Activated CD8-positive, alpha-beta memory T cell treated with anti-CD3 and anti-CD28 coated beads for 24 hours (primary cell): ENCODE results near the gene REG1B.
"Not testable (repeated sequence)": the region's sequence is repeated elsewhere in the genome, so short reads cannot be mapped to it uniquely, and the experiment has no call there.

Experiments used
- DNase-seq: peaks from one replicate; pipeline ENCODE4 v3.0.0-alpha.2; 2020

Gene REG1B

GRCh38 chr2:79083597-79084251, 4.1 kb downstream of the REG1B start:
- DNase-seq, result no peak

- DNase-seq, result no peak
These were observed 4.8 kb downstream of the REG1B start for GRCh38 chr2:79082987-79083386.

GRCh38 chr2:79071078-79071477, 16.7 kb downstream of the REG1B start:
- DNase-seq, result no peak

GRCh38 chr2:79065201-79065600, 22.6 kb downstream of the REG1B start:
- no peak for DNase-seq

GRCh38 chr2:79054769-79055168, 33.0 kb downstream of the REG1B start:
- not testable (repeated sequence) for DNase-seq

GRCh38 chr2:79053486-79053885, 34.3 kb downstream of the REG1B start:
- DNase-seq, result not testable (repeated sequence)

GRCh38 chr2:79041032-79041448, 46.8 kb downstream of the REG1B start:
- no peak for DNase-seq

GRCh38 chr2:79039944-79040343, 47.8 kb downstream of the REG1B start:
- no peak for DNase-seq
